ENCODE results near the gene CIC.
"Not testable (repeated sequence)": the region's sequence is repeated elsewhere in the genome, so short reads cannot be mapped to it uniquely, and the experiment has no call there.

The CIC gene

DNA sequence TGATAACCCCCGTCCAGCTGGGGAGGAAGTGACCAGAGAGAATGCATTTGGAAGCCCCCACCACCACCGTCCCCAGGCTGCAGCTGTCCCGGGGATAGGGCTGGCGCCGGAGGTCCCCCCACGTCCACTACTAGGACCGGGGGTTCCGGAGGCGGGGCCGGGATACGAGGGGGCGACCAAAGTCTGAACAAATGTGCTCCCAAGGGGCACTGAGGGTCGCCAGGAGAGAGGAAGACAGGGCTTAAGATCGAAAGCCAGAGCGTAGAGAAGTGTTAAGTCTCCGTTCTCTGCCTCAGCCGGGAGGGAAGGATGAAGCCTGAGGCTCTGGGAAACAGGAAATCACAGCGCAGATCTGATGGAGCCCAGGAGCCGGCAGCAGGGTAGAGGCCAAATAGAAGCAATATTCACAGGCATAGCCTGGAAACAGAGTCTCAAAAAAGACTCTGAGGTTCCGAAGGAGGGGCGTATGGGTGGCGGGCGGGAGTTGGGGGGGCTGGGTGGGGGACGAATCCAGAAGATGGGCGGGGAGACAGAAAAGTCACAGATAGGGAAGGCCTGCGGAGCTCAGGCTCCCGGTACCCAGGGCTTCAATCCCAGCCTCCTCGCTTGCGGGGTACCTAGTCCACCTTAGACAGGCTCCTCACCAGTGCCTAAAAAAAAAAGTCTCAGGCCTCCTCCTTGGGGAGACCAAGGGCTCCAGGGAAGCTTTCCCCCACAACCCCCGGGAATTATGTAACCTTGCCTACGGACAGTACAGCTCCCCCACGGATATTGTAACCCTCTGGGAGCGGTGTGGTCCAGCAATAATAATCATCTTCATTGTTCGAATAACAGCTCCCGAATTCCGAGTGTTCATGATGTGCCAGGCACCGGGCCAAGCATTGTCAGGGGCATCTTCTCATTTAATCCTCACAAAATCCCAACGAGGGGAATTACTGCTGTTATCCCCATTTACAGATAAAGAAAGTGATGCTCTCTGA lies 13.0 kb upstream of the CIC start:
- no peak for DNase-seq

DNA sequence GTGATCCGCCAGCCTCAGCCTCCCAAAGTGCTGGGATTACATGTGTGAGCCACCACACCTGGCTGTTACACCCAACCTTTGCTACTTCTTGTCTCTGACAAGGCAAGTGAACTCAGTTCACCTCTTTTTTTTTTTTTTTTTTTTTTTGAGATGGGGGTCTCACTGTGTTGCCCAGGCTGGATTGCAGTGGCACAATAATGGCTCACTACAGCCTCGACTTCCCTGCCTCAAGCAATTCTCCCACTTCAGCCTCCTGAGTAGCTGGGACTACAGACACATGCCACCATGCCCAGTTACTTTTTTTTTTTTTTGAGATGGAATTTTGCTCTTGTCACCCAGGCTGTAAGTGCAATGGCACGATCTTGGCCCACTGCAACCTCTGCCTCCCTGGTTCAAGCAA lies 11.2 kb upstream of the CIC start:
- DNase-seq: not testable (repeated sequence)

DNA sequence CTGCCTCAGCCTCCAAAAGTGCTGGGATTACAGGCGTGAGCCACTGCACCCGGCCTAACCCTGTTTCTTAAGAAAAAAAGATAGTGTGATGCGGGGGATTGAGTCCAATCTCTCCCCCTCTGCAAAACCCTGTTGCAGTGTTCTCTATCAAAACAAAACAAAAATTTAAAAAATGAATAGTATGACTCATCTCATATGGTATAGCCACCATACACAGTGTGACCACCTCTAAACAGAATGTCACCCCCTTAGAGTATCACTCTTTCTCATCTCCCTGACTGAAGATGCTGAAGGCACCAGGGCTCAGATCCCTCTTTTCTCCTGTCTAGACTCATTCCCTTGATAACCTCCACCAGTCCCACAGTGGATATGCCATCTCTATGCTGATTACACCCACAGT lies 7.3 kb upstream of the CIC start:
- no peak for DNase-seq

DNA sequence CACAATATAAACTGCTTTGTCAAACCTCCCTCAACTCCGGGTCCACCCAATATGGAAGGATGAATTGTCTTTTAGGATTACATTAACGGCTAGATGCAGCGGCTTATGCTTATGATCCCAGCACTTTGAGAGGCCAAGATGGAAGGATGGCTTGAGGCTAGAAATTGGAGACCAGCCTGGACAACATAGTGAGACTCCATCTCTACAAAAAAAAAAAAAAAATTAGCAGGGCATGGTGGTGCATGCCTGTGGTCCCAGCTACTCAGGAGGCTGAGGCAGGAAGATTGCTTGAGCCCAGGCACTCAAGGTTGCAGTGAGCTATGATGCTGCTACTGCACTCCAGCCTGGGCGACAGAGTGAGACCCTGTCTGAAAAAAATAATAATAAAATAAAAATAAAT lies 2.9 kb upstream of the CIC start:
- DNase-seq: not testable (repeated sequence)

DNA sequence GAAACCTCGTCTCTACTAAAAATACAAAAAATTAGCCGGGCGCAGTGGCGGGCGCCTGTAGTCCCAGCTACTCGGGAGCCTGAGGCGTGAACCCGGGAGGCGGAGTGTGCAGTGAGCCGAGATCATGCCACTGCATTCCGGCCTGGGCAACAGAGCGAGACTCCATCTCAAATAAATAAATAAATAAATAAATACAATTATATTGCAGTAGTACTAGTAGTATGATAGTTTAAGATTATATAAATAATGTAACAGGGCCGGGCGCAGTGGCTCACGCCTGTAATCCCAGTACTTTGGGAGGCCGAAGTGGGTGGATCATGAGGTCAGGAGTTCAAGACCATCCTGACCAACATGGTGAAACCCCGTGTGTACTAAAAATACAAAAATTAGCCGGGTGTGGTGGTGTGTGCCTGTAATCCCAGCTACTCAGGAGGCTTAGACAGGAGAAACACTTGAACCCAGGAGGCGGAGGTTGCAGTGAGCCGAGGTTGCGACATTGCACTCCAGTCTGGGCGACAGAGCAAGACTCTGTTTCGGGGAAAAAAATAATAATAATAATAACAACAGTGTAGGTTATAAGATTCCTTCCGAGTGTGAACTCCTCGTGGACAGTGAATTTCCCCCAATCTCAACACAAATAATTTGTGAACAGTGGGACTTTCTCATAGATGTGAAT lies 2.0 kb upstream of the CIC start:
- DNase-seq: not testable (repeated sequence)

DNA sequence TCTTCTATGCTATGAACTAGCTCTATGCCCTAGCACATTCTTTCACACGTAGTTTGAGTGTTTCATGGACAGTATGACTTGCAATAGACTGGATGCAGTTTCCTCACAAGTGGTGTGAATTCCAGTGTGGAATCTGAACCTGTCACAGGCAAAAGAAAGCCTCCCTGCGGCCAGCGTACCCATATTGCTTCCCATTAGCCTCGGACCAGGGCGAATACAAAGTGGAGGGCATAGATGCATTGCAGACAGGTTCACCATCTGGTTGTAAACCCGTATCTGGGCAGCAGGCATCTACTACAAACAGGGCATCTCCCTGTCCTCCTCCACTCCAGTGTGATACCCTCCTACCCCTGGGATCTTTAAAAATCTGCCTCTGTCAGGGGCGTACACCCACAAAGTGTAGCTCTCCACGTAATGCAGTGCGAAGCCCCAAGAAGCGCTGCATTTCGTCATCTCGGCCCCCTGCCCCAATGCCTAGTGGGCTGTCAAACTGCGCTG lies 1.4 kb upstream of the CIC start:
- DNase-seq: no peak

DNA sequence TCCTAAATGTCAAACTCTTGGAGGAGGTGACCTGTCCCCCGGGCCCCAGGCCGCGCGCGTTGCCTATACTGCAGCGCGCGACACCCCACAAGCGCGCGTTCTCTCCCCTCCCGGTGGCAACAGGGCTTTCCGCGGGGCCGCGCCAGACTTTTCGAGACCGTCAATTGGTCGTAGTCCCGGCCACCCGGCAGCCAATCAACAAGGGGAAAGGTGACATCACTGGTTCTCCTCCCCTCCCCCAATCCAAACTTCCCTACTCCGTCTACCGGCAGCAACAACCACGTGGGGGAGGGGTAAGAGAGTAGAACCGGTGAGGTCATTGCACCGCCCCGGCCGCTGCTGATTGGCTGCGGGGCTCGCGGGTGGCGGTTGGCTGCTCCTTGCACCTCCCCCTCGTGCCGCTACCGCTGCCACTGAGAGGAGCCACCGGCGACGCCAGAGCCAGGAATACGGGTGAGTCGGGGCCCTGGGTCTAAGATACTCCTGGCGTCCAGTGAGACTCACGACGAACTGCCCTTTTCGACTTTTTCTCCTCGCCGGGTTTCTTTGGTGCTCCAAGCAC lies 829 bp upstream of the CIC start:
- peak; percentile 99 for DNase-seq

DNA sequence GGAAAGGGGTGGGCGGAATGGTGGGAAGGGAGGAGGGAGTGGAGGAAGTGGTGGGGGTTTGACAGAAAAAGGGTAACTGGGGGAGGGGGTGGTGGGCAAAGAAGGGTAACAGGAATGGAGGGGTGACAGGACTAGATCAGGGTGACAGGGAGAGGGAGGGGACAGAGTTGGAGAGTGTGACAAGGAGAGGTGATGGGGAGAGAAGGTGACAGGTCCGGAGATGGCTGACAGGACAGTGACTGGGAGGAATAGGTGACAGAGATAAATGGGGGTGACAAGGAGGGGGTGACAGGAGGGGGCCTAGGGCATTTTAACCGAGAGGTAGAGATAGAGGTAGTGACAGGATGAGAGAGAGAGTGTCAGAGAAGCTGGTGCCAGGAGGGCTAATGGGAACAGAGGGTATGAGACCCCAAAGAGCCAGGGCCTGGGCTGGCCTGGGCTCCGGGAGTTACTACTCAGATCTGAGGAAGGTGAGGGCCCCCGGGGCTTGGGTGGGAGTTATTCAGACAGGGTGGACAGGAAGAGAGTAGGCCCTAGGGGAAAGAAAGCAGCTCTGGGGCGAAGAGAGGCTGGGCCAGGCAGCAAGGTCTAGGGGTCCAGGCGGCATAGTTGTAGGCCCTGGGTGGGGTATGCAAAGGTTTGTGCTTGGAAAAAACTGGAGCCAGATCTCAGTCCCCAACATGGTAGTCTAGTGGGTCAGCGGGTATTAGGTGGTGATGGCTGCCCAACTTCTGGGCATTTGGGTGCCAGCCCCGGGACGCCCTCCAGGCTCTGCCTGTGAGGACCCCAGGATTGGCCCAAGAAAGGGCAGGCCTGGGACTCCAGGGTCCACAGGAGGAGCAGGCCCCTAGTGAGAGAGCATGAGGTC lies 660 bp downstream of the CIC start:
- DNase-seq: no peak

DNA sequence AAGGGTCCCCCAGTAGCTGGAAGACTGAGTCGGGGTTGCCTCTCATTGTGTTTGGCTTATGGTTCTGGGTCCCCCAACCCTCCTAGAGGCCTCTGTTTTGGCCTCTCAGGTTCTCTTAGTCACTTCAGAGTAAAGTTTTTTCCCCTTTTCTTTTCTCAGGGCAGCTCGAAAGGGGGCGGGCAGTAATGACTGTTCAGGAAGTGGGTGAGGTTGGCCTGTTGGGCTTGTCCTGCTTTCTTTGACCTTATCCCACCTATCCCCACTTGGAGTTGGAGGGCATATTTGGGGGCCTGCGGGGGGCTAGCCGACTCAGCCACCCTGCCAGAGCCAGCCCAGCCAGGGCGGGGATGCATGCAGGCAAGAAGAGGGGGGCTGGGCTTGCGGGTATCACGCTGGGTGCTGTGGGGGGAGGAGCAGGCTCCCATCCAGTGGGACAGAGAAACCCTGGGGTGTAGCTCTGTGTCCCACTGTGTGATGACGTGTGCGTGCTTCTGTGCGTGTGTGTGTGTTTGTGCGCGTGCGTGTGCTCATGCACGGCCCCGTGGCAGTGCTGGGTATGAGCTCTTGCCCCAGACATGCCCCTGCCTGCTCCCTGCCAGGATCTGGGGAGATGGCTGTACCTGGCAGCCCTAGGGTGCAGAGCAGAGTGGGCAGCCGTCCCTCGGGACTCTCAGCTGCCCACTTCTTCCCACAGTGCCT lies 1.4 kb downstream of the CIC start:
- peak; percentile 80 for DNase-seq

DNA sequence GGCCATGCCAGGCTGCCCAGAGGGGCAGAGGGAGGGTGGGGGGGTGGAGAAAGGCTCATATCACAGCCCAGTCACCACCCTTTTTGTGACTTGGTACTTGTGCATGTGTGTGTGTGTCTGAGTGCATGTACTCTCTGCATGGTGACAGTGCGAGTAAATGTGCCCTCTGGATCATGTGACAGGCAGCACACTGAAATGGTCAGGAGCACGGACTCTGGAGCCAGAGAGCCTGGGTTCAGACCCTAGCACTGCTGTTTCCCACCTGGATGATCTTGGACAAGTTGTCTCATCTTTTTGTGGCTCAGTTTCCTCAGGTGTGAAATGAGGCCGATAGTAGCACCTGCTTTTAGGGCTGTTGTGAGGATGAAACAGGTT lies 2.0 kb downstream of the CIC start:
- no peak for DNase-seq

DNA sequence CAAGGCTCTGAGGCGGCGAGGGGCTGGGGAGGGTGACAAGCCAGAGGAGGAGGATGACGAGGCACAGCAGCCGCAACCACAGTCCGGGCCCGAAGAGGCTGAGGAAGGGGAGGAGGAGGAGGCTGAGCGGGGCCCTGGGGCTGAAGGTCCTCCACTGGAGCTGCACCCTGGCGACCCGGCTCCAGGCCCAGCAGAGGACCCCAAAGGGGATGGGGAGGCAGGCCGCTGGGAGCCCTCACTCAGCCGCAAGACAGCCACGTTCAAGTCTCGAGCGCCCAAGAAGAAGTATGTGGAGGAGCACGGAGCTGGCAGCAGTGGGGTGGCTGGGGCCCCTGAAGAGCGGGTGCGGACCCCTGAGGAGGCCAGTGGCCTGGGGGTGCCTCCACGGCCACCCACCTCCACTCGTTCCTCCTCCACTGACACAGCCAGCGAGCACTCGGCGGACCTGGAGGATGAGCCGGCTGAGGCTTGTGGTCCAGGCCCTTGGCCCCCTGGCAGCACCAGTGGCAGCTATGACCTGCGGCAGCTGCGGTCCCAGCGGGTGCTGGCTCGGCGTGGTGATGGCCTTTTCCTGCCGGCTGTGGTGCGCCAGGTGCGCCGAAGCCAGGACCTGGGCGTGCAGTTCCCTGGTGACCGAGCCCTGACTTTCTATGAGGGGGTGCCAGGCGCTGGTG lies 2.9 kb downstream of the CIC start:
- DNase-seq: no peak

DNA sequence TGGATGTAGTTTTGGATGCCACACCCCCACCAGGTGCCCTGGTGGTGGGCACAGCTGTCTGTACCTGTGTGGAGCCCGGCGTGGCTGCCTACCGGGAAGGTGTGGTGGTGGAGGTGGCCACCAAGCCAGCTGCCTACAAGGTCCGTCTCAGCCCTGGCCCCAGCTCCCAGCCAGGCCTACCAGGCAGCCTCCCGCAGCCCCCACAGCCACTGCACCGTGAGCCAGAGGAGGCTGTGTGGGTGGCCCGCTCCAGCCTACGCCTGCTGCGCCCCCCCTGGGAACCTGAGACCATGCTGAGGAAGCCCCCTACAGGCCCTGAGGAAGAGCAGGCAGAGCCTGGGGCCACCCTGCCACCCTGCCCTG lies 3.5 kb downstream of the CIC start:
- no peak for DNase-seq

DNA sequence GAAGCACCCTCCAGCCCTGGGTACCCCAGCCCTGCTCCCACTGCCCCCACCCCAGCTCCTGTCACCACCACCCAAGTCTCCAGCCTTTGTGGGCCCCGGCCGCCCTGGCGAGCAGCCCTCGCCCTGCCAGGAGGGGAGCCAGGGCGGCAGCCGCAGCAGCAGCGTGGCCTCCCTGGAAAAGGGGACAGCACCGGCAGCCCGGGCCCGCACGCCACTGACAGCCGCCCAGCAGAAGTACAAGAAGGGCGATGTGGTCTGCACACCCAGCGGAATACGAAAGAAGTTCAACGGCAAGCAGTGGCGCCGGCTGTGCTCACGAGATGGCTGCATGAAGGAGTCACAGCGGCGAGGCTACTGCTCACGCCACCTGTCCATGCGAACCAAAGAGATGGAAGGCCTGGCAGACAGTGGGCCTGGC lies 3.9 kb downstream of the CIC start:
- DNase-seq: no peak

DNA sequence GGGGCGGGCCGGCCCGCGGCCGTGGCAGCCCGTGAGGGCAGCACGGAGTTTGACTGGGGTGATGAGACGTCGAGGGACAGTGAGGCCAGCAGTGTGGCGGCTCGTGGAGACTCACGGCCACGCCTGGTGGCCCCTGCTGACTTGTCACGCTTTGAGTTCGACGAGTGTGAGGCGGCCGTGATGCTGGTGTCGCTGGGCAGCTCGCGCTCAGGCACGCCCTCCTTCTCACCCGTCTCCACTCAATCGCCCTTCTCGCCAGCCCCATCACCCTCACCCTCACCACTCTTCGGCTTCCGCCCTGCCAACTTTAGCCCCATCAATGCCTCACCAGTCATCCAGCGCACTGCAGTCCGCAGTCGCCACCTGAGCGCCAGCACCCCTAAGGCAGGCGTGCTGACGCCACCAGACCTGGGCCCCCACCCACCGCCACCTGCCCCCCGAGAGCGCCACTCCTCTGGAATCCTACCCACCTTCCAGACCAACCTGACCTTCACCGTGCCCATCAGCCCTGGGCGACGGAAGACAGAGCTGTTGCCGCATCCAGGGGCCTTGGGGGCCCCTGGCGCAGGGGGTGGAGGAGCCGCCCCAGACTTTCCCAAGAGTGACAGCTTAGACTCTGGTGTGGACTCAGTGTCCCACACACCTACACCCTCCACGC lies 4.5 kb downstream of the CIC start:
- no peak for DNase-seq

DNA sequence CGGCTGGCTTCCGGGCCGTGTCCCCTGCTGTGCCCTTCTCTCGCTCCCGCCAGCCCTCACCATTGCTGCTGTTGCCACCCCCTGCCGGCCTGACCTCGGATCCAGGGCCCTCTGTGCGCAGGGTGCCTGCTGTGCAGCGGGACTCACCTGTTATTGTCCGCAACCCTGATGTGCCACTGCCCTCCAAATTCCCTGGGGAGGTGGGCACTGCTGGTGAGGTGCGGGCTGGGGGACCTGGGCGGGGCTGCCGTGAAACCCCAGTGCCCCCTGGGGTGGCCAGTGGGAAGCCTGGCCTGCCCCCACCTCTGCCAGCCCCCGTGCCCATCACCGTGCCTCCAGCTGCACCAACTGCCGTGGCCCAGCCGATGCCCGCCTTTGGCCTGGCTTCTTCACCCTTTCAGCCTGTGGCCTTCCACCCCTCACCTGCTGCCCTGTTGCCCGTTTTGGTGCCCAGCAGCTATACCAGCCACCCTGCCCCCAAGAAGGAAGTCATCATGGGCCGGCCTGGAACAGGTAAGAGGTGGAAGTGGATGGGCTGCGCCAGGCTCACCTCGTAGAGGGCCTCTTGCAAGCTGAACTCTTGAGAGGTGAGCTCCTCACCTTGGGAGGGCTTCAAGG lies 5.1 kb downstream of the CIC start:
- no peak for DNase-seq

DNA sequence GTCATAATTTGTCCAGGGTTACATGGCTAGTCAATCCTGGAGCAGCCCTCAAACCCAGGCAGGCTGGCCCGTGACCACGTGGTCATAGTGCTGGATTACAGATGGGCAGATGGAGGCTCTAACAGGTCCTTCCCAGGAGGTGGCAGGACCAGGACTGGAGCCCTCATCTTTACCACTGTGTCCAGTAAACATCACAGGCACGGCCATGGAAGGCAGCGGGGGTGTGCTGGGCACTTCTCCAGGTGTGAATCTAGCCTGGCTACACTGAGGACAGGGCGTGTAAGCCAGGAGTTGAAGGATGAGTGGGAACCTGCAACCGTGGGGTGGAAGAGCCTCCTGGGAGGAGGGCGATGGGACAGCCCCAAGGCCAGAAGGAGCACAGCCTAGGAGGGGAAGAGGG lies 6.1 kb downstream of the CIC start:
- no peak for DNase-seq

DNA sequence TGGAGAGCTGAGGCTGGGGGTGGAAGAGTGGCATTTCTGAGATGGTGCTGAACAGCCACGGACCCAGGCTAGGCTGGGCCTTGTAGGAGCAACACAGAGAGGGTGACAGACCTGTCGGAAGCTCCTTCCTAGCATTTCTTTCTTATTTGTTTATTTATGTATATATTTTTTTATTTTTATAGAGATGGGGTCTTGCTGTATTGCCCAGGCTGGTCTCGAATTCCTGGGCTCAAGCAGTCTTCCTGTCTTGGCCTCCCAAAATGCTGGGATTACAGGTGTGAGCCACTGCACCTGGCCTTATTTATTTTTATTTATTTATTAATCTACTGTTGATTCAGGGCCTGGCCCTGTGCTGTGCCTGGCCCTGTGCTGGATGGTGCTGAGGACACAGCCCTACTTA lies 6.5 kb downstream of the CIC start:
- no peak for DNase-seq

DNA sequence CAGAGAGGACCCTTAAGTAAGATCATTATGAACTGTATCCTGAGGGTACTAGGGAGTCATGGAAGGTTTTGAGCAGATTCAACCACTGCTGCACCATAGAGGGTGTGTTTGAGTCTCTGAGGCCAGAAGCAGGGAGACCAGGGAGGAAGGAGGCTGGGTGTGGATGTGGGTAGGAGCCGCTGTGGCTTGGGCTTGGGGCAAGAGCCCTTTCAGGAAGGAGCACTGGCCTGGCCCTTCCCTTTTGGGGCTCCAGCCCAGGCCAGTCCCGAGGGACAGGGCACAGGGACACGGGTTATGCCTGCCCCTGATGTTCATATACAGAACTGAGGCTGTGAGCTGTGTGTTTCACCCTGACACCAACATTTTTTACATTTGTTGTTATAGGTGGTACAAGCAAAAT lies 7.2 kb downstream of the CIC start:
- no peak for DNase-seq

DNA sequence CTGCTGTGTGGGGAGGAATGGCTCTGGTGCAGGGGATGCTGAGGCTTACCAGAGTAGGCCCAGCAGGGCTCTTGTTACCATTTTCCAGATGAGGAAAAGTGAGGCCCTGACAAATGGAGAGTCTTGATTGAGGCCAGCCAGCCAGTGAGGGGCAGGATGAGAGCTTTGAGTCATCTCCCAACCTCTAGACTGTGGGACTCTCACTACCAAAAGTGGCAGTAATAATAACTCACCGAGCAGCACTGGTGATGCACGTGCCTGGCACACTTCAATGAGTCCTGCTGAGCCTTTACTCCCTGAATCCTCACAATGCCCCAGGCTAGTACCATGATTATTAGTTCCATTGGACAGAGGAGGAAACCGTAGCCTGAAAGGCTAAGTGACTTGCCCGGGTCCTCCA lies 7.8 kb downstream of the CIC start:
- peak; percentile 39 for DNase-seq

DNA sequence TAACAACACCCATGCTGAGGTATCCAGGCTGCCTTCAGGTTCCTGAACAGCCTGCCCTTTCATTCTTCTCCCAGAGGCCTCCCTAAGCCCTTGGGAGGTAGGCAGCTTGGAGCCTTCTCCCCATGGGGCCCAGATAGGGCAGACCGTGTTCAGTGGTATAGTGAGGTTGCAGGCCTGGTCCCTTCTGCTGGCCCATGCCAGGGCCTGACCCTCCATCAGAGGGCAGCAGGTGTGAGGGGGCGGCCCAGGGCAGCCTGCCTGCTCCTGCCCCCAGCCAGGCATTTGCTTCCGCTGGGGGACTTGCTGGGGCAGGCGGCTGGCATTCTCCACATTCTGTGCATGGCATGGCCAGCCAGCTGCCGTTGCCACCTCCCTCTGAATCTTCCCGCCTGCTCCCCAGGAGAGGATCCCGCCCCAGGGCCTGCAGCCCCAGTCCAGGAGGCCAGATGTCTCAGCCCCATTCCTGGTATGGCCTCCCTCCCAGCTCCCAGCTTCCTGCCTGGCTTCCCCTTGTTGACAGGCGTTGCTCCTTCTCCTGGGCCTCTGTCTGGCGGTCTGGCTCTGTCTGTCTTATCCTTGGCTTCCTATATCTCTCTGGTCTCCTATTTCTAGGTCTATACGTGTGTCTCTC lies 8.9 kb downstream of the CIC start:
- DNase-seq: no peak
